Endothelial cell of umbilical vein (primary cell): Measurements from ENCODE around the gene EGFL7. TPM values are rescaled to one million over a fixed set of nuclear protein-coding genes. Genes with fewer than 3 reads are reported as not detected.

ENCODE experiments used
- BruUV-seq: library from RNA; stranded (reverse); fragments of 400-500 nt; replicated peaks from 2 replicates; lab custom pipeline; 2021; lab: Mats Ljungman, UMichigan
- CTCF ChIA-PET: fragments of 300-600, 350-600 bp; sonication (Branson Sonifier 250); formaldehyde crosslinking; loops from one replicate; lab custom pipeline; 2021; ENCODE audit warnings: antibody characterized with exemption, inconsistent platforms; lab: Charles Lee
- POLR2A ChIA-PET: fragments of 300-600, 350-600 bp; sonication (Branson Sonifier 250); formaldehyde crosslinking; loops from one replicate; lab custom pipeline; 2021; ENCODE audit warnings: antibody characterized with exemption, inconsistent platforms; lab: Charles Lee
- DNase-seq: peaks from one replicate; pipeline ENCODE4 v3.0.0-alpha.2; 2011; ENCODE audit warnings: low read depth, low spot score
- FAIRE-seq: peaks from 2 replicates; lab custom pipeline; 2011; peaks lifted over from hg19 to GRCh38; lab: Jason Lieb, UNC
- H2AFZ ChIP-seq: 2 replicates; pipeline ENCODE4 v1.6.0; 2012; ENCODE audit warnings: low read depth, low read length, control low read depth, inconsistent platforms
- H3K27ac ChIP-seq: 2 replicates; pipeline ENCODE4 v1.5.1; 2011; ENCODE audit warnings: low read depth, mild to moderate bottlenecking, control low read depth, low read length, moderate library complexity; ENCODE audit not compliant: insufficient read depth
- H3K27me3 ChIP-seq, 2 experiments: 2 replicates each; pipeline versions ENCODE4 v1.6.0 to v1.6.1; 2011; ENCODE audit warnings: low read length in 2 of 2, mixed read lengths in 1 of 2; ENCODE audit not compliant: control insufficient read depth in 2 of 2, insufficient read depth in 2 of 2
- H3K36me3 ChIP-seq, 2 experiments: 2 replicates in 1 of 2; 3 replicates in 1 of 2; pipeline ENCODE4 v1.5.1; 2011; ENCODE audit warnings: low read length in 2 of 2, mild to moderate bottlenecking in 1 of 2, moderate library complexity in 1 of 2; ENCODE audit not compliant: control insufficient read depth in 2 of 2, insufficient read depth in 2 of 2; ENCODE audit errors: extremely low read depth in 1 of 2
- H3K4me1 ChIP-seq: 3 replicates; pipeline ENCODE4 v1.5.1; 2011; ENCODE audit warnings: mild to moderate bottlenecking, low read length; ENCODE audit not compliant: control insufficient read depth, insufficient read depth; ENCODE audit errors: extremely low read depth
- H3K4me2 ChIP-seq: 2 replicates; pipeline ENCODE4 v1.6.1; 2011; ENCODE audit warnings: low read length, control low read depth, mixed read lengths; ENCODE audit not compliant: insufficient read depth
- H3K4me3 ChIP-seq, 3 experiments: fragments of 200-600 bp in 1 of 3; sonication (generic), shearing (Covaris generic) in 1 of 3; replicated peaks in 1 of 3; 2 replicates each; pipeline ENCODE4 v1.5.1; 2011 to 2016; ENCODE audit warnings: control low read depth in 3 of 3, low read length in 3 of 3, mild to moderate bottlenecking in 2 of 3, inconsistent platforms in 1 of 3, low read depth in 1 of 3, moderate library complexity in 1 of 3; ENCODE audit not compliant: insufficient read depth in 1 of 3
- H3K79me2 ChIP-seq: 2 replicates; pipeline ENCODE4 v1.6.0; 2012; ENCODE audit warnings: low read length, inconsistent platforms; ENCODE audit not compliant: control insufficient read depth, insufficient read depth
- H3K9ac ChIP-seq: replicated peaks from 2 replicates; pipeline ENCODE3; 2011; ENCODE audit warnings: low read length, control low read depth; ENCODE audit not compliant: insufficient read depth; ENCODE audit errors: extremely low read depth
- H3K9me1 ChIP-seq: replicated peaks from 3 replicates; pipeline ENCODE4 v1.6.0; 2011; ENCODE audit warnings: mild to moderate bottlenecking, low read length; ENCODE audit not compliant: control insufficient read depth, insufficient read depth; ENCODE audit errors: extremely low read depth
- H3K9me3 ChIP-seq: replicated peaks from 2 replicates; pipeline ENCODE4 v1.5.1; 2012; ENCODE audit warnings: low read length, inconsistent platforms; ENCODE audit not compliant: control insufficient read depth, insufficient read depth
- H4K20me1 ChIP-seq: replicated peaks from 2 replicates; pipeline ENCODE3; 2011; ENCODE audit warnings: mild to moderate bottlenecking, low read length; ENCODE audit not compliant: control insufficient read depth, insufficient read depth; ENCODE audit errors: extremely low read depth
- CTCF ChIP-seq, 2 donors: IDR thresholded peaks; 1 replicate in 1 of 2; 2 replicates in 1 of 2; pipeline ENCODE4 v1.5.1; 2011; ENCODE audit warnings: low read length in 2 of 2, mild to moderate bottlenecking in 2 of 2, moderate library complexity in 2 of 2, control low read depth in 1 of 2, inconsistent platforms in 1 of 2, low read depth in 1 of 2; ENCODE audit not compliant: insufficient read depth in 1 of 2; ENCODE audit errors: extremely low read depth in 1 of 2
- EZH2 ChIP-seq: IDR thresholded peaks from 2 replicates; pipeline ENCODE4 v1.6.1; 2012; ENCODE audit warnings: borderline replicate concordance, low read depth, mild to moderate bottlenecking, moderate library complexity, low read length, inconsistent platforms; ENCODE audit not compliant: severe bottlenecking
- FOS ChIP-seq: IDR thresholded peaks from 2 replicates; pipeline ENCODE4 v1.6.1; 2011; ENCODE audit warnings: mild to moderate bottlenecking, low read length, moderate library complexity, borderline replicate concordance; ENCODE audit not compliant: insufficient read depth
- GATA2 ChIP-seq: IDR thresholded peaks from 2 replicates; pipeline ENCODE4 v1.7.0; 2011; ENCODE audit warnings: low read depth, mild to moderate bottlenecking, moderate library complexity, mixed read lengths, low read length; ENCODE audit not compliant: insufficient read length, insufficient read depth
- JUN ChIP-seq: IDR thresholded peaks from 2 replicates; pipeline ENCODE4 v1.6.1; 2011; ENCODE audit warnings: borderline replicate concordance, low read depth; ENCODE audit not compliant: insufficient read length, insufficient read depth
- MAX ChIP-seq: IDR thresholded peaks from 2 replicates; pipeline ENCODE4 v1.6.1; 2011; ENCODE audit not compliant: insufficient read depth, insufficient read length
- MYC ChIP-seq: IDR thresholded peaks from one replicate; pipeline ENCODE4 v1.6.1; 2011; ENCODE audit warnings: mild to moderate bottlenecking, low read depth, low read length
- POLR2A ChIP-seq: IDR thresholded peaks from 2 replicates; pipeline ENCODE4 v1.6.1; 2012; ENCODE audit warnings: low read depth, mild to moderate bottlenecking, control low read depth, low read length
- POLR2AphosphoS5 ChIP-seq: IDR thresholded peaks from 2 replicates; pipeline ENCODE4 v1.6.1; 2012; ENCODE audit warnings: low read depth, mild to moderate bottlenecking, control low read depth, low read length, moderate library complexity; ENCODE audit not compliant: insufficient read depth
- dilution Hi-C: fragments of 300-500 bp; cut with MboI; formaldehyde crosslinking; loops from one replicate; pipeline ENCODE4 v1.15.0; 2019; ENCODE audit warnings: low sequenced_read_pairs; ENCODE audit not compliant: extremely low pct_ligation_motif_present
- intact Hi-C: fragments of 100-400 bp; cut with micrococcal nuclease; formaldehyde crosslinking; loops from one replicate; pipeline ENCODE4 v1.10.0; 2022
- polyA plus RNA-seq, 4 experiments: library from polyadenylated mRNA; depleted of rRNA in 3 of 4; stranded (reverse) in 3 of 4; unstranded in 1 of 4; fragments of >200 nt; gene quantifications; 2 replicates each; pipeline versions ENCODE4 v1.2.1 to v1.2.3, GENCODE V29; 2011 to 2012; ENCODE audit warnings: missing spikeins in 1 of 4
- total RNA-seq: library from RNA; stranded (reverse); gene quantifications from 2 replicates; pipeline ENCODE4 v1.2.3, GENCODE V29; 2021

The EGFL7 gene
- total and polyA plus RNA-seq, 2 donors (not counting 3 experiments of a cell fraction or from before 2014, with no cell fraction given): 1,043 to 1,377 TPM

GRCh38 chr9:136670576-136671253 is 8.0 kb downstream of the EGFL7 start:
- FAIRE-seq (peak; percentile 60), DNase-seq (peak; percentile 45)
- Histone ChIP-seq H3K9me1 (no peaks in the 10 kb centered on the region), H3K36me3 (peaks cover 32 to 62% of the 10 kb centered on the region in 2 experiments), H3K27me3 (no peaks in the 10 kb centered on the region), H3K9me3 (no peaks in the 10 kb centered on the region), H3K27ac (peak overlapping the region; percentile 34), H2AFZ (no peak overlapping the region), H3K79me2 (peaks cover 42% of the 10 kb centered on the region), H3K4me3 (peak overlapping the region in 1 of 3 experiments; percentile 83), H4K20me1 (no peaks in the 10 kb centered on the region), H3K9ac (peak overlapping the region; percentile 79), H3K4me2 (no peak overlapping the region), H3K4me1 (peaks cover 15% of the 10 kb centered on the region)
- dilution Hi-C loops (no loop called here), intact Hi-C loops (loop anchor here (5.0 kb wide), 1 partner anchor 42 kb away; the partner anchor contains the start of gene DIPK1B)
- CTCF ChIA-PET: interaction anchor here (1.6 to 6.3 kb wide), 3 partner anchors 25 to 36 kb away, joined by 4 to 45 read pairs (median 20); no protein-coding TSS in a partner anchor
- BruUV-seq: no TSS peak
- TF ChIP-seq JUN (no peak), POLR2AphosphoS5 (no peak), MAX (no peak), POLR2A (no peak), GATA2 (no peak), FOS (no peak), MYC (no peak), CTCF (IDR thresholded peaks at IDR 0.05; ENCODE audit: extremely low read depth in 1 of 2, insufficient read depth in 1 of 2, low read depth in 1 of 2, low read length in 2 of 2) (no peak), EZH2 (no peak)
- POLR2A ChIA-PET: interaction anchor here (1.1 to 6.2 kb wide), 3 partner anchors 8 to 29 kb away, joined by 4 to 54 read pairs (median 5); partner anchors contain the start of gene EGFL7
